Pancreas (tissue), 10 donors: Measurements from ENCODE around the gene TMEM170B. TPM values are rescaled to one million over a fixed set of nuclear protein-coding genes. Genes with fewer than 3 reads are reported as not detected.

ENCODE experiments used
- ATAC-seq, 4 donors: fragments of 200-7000 bp; cut with Tn5 transposase; one replicate each; pipeline versions ENCODE4 v1.8.0 to v1.9.1; 2020; ENCODE audit warnings: mild to moderate bottlenecking in 4 of 4, moderate library complexity in 4 of 4
- DNase-seq, 6 donors: peaks; one replicate each; pipeline ENCODE4 v3.0.0-alpha.2; 2020
- FAIRE-seq: peaks from 2 replicates; lab custom pipeline; 2012; peaks lifted over from hg19 to GRCh38; lab: Jason Lieb, UNC
- H3K27ac ChIP-seq, 4 donors: fragments of 200-600 bp; sonication (generic); 1 replicate in 3 of 4; 2 replicates in 1 of 4; pipeline versions ENCODE4 v1.5.0 to v1.8.0; 2020
- H3K27me3 ChIP-seq, 4 donors: fragments of 200-600 bp; one replicate each; pipeline ENCODE4 v1.8.0; 2021
- H3K36me3 ChIP-seq, 3 donors: fragments of 200-600 bp; sonication (generic) in 1 of 3; one replicate each; pipeline versions ENCODE4 v1.5.0 to v1.8.0; 2020 to 2021
- H3K4me1 ChIP-seq, 3 donors: fragments of 200-600 bp; one replicate each; pipeline ENCODE4 v1.8.0; 2021
- H3K4me3 ChIP-seq, 4 donors: fragments of 200-600 bp; sonication (generic) in 2 of 4; one replicate each; pipeline versions ENCODE4 v1.5.0 to v1.8.0; 2020 to 2021
- H3K9me3 ChIP-seq, 4 donors: fragments of 200-600 bp; one replicate each; pipeline ENCODE4 v1.8.0; 2021
- WGBS, 2 donors: extraction: QIAGEN DNeasy Blood & Tissue Kit; methylation state at CpG; one replicate each; pipeline ENCODE4 v1.1.7; 2013; 5-methylcytosine and 5-hydroxymethylcytosine counted together
- intact Hi-C, 3 donors: fragments of 100-400 bp; cut with DNase I; formaldehyde crosslinking; loops; one replicate each; pipeline versions ENCODE4 v1.11.1 to v1.14.2; 2022
- polyA plus RNA-seq, 2 donors: library from polyadenylated mRNA; stranded (reverse); fragments of 200-250 nt; gene quantifications; one replicate each; pipeline ENCODE4 v1.2.3, GENCODE V29; 2013
- total RNA-seq, 6 donors: library from RNA; stranded (reverse); fragmentation: NEBNext Ultra II Directional in 4 of 6; extraction: Animal tissue kit (Norgen Biotek cat#: 25700) in 4 of 6; gene quantifications; one replicate each; pipeline versions ENCODE4 v1.2.1 to v1.2.4, GENCODE V29; 2021 to 2023
- TF ChIP-seq, protein P1 (sequence below), 4 donors: fragments of 200-600 bp; sonication (generic) in 3 of 4; IDR thresholded peaks; one replicate each; pipeline versions ENCODE4 v1.5.0 to v1.8.0; 2021; ENCODE audit warnings: antibody characterized with exemption in 4 of 4
- donor health status: healthy with polysubstance abuse.
- donor health status: DM: no; HTN: no; CAD: no; lungs with moderate emphysema.
- donor health status: DM: no; HTN: no; CAD: no.
- donor health status: control.
- donor health status: control.
- donor health status: Bipolar disorder and iron deficiency.
- donor health status: DM: yes; HTN: yes; CAD: no.
- donor health status: DM: no; HTN: no; CAD: no.
- donor health status: DM: no; HTN: no; CAD: no.
- donor health status: DM: yes; HTN: yes; CAD: no.

TMEM170B gene
- total and polyA plus RNA-seq, 8 donors: 0.49 to 2.3 (median 1.4) TPM

DNA sequence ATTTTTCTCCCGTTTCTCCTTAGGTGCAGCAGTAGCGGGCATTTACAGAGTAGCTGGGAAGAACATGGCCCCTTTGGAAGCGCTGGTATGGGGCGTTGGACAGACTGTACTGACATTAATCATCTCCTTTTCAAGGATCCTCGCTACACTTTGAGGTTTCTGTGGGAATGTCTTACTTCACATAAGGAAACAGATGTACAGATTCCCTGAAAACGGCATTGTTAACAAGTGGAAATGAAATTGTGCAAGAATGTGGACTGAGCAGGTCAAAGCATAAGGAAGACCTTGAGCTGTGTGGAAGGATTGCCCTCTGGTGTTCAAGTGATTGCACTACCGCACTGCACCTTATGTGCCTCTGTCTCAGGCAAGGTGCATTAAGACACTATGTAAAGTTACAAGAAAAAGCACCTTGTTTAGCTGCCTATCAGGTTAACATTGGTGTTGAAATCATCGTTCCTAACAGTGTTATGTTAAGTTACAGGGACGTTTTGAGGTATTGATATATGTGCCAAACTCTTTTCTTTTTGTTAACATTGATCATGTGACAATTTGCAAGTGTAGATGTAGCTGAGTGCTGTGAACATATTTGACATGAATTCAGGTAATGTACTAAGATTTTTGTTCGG, 38.0 kb downstream of the TMEM170B start:
- ATAC-seq: peak; percentile 99 to 100 (median 100)
- intact Hi-C loops: no loop called here
- H3K36me3 ChIP-seq: no peaks in the 10 kb centered on the region
- peak; percentile 83 for FAIRE-seq
- H3K27me3 ChIP-seq: no peaks in the 10 kb centered on the region
- TF ChIP-seq, protein P1, sequence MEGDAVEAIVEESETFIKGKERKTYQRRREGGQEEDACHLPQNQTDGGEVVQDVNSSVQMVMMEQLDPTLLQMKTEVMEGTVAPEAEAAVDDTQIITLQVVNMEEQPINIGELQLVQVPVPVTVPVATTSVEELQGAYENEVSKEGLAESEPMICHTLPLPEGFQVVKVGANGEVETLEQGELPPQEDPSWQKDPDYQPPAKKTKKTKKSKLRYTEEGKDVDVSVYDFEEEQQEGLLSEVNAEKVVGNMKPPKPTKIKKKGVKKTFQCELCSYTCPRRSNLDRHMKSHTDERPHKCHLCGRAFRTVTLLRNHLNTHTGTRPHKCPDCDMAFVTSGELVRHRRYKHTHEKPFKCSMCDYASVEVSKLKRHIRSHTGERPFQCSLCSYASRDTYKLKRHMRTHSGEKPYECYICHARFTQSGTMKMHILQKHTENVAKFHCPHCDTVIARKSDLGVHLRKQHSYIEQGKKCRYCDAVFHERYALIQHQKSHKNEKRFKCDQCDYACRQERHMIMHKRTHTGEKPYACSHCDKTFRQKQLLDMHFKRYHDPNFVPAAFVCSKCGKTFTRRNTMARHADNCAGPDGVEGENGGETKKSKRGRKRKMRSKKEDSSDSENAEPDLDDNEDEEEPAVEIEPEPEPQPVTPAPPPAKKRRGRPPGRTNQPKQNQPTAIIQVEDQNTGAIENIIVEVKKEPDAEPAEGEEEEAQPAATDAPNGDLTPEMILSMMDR (IDR thresholded peaks at IDR 0.05): peak; percentile 50 to 82 (median 80)
- no peaks in the 10 kb centered on the region for H3K9me3 ChIP-seq
- peaks cover 0 to 2% (median 0%) of the 10 kb centered on the region in 3 donors for H3K4me1 ChIP-seq
- DNase-seq: peak in 3 of 6 donors; percentile 56 to 76 (median 66)
- peak overlapping the region in 3 of 4 donors; percentile 4 to 28 (median 26) for H3K4me3 ChIP-seq
- WGBS, 2 donors: 22 to 26% methylated on average over 10 of the region's 10 CpGs
- no peak overlapping the region for H3K27ac ChIP-seq

DNA sequence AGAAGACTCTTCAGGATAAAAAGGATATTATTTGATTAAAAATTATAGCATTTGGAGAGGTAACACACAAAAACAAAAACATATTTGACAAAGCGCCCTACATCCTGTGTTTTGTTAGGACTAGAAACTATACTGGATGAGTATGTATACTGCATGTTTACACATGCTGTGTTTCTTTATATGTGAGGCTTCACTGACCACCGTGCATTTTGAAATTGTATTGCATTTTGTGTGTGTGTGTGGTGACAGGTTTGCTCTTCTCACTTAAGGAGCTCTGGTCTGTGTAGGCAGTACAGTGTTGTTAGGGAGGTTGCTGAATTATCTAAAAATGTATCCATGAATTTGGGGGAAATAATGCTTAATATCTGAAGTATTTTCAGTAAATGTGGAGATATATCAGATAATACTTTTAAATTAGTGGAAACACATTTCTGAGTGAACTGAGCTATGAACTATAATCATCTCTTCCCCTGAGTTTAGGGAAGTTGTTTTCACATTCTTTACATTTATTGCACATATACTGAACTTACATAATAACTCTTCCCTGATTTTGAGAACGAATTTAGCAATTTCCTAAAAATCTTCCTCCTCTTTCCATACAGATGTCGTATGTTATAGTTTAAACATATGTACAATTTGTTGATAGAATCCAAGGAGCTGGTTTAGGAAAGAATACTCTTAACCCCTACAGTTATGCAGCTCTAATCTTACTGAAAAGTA, 43.3 kb downstream of the TMEM170B start:
- TF ChIP-seq, protein P1 (IDR thresholded peaks at IDR 0.05): no peak
- Histone ChIP-seq H3K27me3 (no peaks in the 10 kb centered on the region), H3K36me3 (no peaks in the 10 kb centered on the region), H3K9me3 (no peaks in the 10 kb centered on the region), H3K27ac (no peak overlapping the region), H3K4me3 (no peak overlapping the region), H3K4me1 (no peaks in the 10 kb centered on the region)
- ATAC-seq: no peak
- no peak for DNase-seq
- no peak for FAIRE-seq
- intact Hi-C loops: no loop called here
- 81 to 84% methylated on average over 4 of the region's 4 CpGs for WGBS, 2 donors

DNA sequence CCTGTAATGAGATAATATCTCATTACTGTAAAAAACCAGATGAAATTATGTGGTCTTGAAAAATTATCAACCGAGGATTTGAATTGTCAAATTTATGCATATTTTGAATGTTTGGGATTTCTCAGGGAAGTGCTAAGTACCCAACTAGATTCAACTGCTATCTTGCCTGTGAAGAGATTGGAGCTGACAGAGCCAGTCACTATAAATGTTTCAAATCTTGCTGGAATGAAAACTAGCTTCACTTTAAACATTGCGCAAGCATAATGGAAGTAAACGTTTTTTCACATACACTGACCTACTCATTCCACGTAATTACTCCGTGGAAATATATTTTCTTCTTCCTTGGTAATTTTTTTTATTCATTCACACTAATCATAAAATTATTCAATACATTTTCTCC, 46.7 kb downstream of the TMEM170B start:
- TF ChIP-seq, protein P1 (IDR thresholded peaks at IDR 0.05): no peak
- DNase-seq: no peak
- 58 to 62% methylated on average over 5 of the region's 5 CpGs for WGBS, 2 donors
- no peak for ATAC-seq
- Histone ChIP-seq H3K27me3 (no peaks in the 10 kb centered on the region), H3K27ac (no peak overlapping the region), H3K4me1 (no peaks in the 10 kb centered on the region), H3K9me3 (no peaks in the 10 kb centered on the region), H3K4me3 (no peak overlapping the region), H3K36me3 (no peaks in the 10 kb centered on the region)
- intact Hi-C loops: no loop called here
- FAIRE-seq: no peak

DNA sequence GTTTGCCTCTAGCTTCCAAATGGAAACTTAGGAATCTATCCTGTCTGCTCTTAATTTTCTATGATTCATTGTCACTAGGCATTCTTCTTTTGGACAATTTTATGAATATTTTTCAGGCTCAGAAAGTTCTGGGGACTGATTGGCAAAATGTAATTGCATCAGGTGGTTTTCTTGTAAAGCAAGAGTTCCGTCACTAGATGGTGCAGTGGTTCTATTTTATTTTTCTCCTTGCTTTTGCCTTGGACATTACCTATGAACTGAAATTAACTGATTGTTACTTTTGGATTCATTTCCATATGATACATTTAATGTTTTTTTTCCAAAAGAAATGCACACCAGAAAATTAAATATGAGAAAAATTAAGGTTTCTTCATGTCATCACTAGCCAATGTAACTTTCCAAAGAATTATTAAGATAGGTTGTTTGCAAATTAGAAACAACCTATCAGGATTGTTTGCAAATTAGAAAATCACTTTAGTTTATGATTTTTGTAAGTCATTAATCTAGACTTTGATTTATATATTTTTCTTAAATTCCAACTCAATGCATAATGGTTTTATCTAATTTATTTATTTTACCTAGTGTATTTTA, 48.0 kb downstream of the TMEM170B start:
- TF ChIP-seq, protein P1 (IDR thresholded peaks at IDR 0.05): peak in 3 of 4 donors; percentile 33 to 50 (median 50)
- FAIRE-seq (peak; percentile 96), DNase-seq (no peak), ATAC-seq (peak; percentile 43 to 81 (median 78))
- no peaks in the 10 kb centered on the region for H3K27me3 ChIP-seq
- intact Hi-C loops: no loop called here
- H3K27ac ChIP-seq: no peak overlapping the region
- no peaks in the 10 kb centered on the region for H3K9me3 ChIP-seq
- H3K36me3 ChIP-seq: no peaks in the 10 kb centered on the region
- H3K4me1 ChIP-seq: no peaks in the 10 kb centered on the region
- 10 to 12% methylated on average over 1 of the region's 1 CpG for WGBS, 2 donors
- no peak overlapping the region for H3K4me3 ChIP-seq
